KMS-11 (cell line): ENCODE results near the gene FBLIM1.

Source experiments
- H2AFZ ChIP-seq: fragments of 200-600 bp; sonication (generic); 2 replicates; pipeline ENCODE4 v1.6.1; 2016; ENCODE audit warnings: antibody characterized with exemption, mixed run types, low read depth
- H3K27ac ChIP-seq: fragments of 200-600 bp; sonication (generic); 2 replicates; pipeline ENCODE4 v1.6.1; 2016; ENCODE audit warnings: mild to moderate bottlenecking, mixed run types
- H3K27me3 ChIP-seq: fragments of 200-600 bp; sonication (generic); 2 replicates; pipeline ENCODE4 v1.6.1; 2017; ENCODE audit warnings: mild to moderate bottlenecking, low read depth, mixed run types, moderate library complexity; ENCODE audit not compliant: insufficient read depth
- H3K36me3 ChIP-seq: fragments of 200-600 bp; sonication (generic); 2 replicates; pipeline ENCODE4 v1.6.1; 2017; ENCODE audit warnings: mild to moderate bottlenecking, mixed run types; ENCODE audit not compliant: insufficient read depth
- H3K4me1 ChIP-seq: fragments of 200-600 bp; sonication (generic); 2 replicates; pipeline ENCODE4 v1.6.1; 2016; ENCODE audit warnings: mild to moderate bottlenecking, low read depth, mixed run types; ENCODE audit not compliant: poor library complexity, severe bottlenecking
- H3K4me2 ChIP-seq: fragments of 200-600 bp; sonication (generic); 2 replicates; pipeline ENCODE4 v1.7.0; 2016; ENCODE audit warnings: mild to moderate bottlenecking, mixed run types
- H3K4me3 ChIP-seq: fragments of 200-600 bp; sonication (generic); IDR thresholded peaks from 2 replicates; pipeline ENCODE4 v1.6.1; 2017; ENCODE audit warnings: low read depth, low read length, mixed read lengths; ENCODE audit not compliant: insufficient read depth
- H3K79me2 ChIP-seq: fragments of 200-600 bp; sonication (generic); 2 replicates; pipeline ENCODE4 v1.6.1; 2016; ENCODE audit warnings: low read depth, mixed run types; ENCODE audit not compliant: insufficient read depth
- H3K9ac ChIP-seq: fragments of 200-600 bp; sonication (generic); 2 replicates; pipeline ENCODE4 v1.6.1; 2016; ENCODE audit warnings: mild to moderate bottlenecking, mixed run types
- H4K20me1 ChIP-seq: fragments of 200-600 bp; sonication (generic); 2 replicates; pipeline ENCODE4 v1.6.1; 2016; ENCODE audit warnings: mild to moderate bottlenecking, mixed run types; ENCODE audit not compliant: insufficient read depth
- TF ChIP-seq, protein P1 (sequence below): fragments of 200-600 bp; sonication (generic); conservative IDR thresholded peaks from 2 replicates; pipeline ENCODE4 v1.6.1; 2017; ENCODE audit warnings: low read depth, mild to moderate bottlenecking, antibody characterized with exemption, low read length, moderate library complexity, mixed read lengths

The FBLIM1 gene

DNA sequence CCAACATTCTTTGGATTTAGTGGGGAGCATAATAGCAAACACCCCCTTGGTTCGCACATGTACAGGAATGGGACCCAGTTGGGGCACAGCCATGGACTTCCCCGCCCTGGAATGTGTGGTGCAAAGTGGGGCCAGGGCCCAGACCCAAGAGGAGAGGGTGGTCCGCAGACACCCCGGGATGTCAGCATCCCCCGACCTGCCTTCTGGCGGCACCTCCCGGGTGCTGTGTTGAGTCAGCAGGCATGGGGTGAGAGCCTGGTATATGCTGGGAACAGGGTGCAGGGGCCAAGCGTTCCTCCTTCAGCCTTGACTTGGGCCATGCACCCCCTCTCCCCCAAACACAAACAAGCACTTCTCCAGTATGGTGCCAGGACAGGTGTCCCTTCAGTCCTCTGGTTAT, 27.1 kb downstream of the FBLIM1 start:
- Histone ChIP-seq H3K4me1 (peaks cover 2% of the 10 kb centered on the region), H3K36me3 (no peaks in the 10 kb centered on the region), H3K27me3 (no peaks in the 10 kb centered on the region), H2AFZ (no peak overlapping the region), H3K4me3 (no peak overlapping the region), H3K79me2 (no peaks in the 10 kb centered on the region), H4K20me1 (no peaks in the 10 kb centered on the region), H3K27ac (no peak overlapping the region), H3K4me2 (no peak overlapping the region), H3K9ac (no peak overlapping the region)
- TF ChIP-seq, protein P1, sequence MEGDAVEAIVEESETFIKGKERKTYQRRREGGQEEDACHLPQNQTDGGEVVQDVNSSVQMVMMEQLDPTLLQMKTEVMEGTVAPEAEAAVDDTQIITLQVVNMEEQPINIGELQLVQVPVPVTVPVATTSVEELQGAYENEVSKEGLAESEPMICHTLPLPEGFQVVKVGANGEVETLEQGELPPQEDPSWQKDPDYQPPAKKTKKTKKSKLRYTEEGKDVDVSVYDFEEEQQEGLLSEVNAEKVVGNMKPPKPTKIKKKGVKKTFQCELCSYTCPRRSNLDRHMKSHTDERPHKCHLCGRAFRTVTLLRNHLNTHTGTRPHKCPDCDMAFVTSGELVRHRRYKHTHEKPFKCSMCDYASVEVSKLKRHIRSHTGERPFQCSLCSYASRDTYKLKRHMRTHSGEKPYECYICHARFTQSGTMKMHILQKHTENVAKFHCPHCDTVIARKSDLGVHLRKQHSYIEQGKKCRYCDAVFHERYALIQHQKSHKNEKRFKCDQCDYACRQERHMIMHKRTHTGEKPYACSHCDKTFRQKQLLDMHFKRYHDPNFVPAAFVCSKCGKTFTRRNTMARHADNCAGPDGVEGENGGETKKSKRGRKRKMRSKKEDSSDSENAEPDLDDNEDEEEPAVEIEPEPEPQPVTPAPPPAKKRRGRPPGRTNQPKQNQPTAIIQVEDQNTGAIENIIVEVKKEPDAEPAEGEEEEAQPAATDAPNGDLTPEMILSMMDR, result no peak

DNA sequence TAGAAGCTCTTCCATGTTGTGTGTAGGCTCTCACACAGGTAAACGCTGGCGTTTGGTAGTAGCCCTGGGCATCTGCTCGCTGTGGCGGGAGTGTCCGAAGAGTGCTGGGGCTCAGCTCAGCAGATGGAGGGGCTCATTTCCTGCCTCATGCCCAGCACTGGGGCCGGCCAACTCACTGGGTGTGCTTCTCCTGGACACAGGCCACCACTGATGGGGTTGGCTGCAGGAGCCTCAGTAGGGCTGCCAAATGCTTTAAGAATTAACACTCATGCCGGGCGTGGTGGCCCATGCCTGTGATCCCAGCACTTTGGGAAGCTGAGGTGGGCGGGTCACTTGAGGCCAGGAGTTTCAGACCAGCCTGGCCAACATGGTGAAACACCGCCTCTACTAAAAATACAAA, 28.0 kb downstream of the FBLIM1 start:
- TF ChIP-seq, protein P1, result no peak
- H3K36me3 ChIP-seq, result no peaks in the 10 kb centered on the region
- no peak overlapping the region for H2AFZ ChIP-seq
- no peak overlapping the region for H3K9ac ChIP-seq
- no peaks in the 10 kb centered on the region for H3K79me2 ChIP-seq
- no peak overlapping the region for H3K4me2 ChIP-seq
- H3K4me1 ChIP-seq, result no peaks in the 10 kb centered on the region
- no peaks in the 10 kb centered on the region for H3K27me3 ChIP-seq
- no peak overlapping the region for H3K4me3 ChIP-seq
- no peaks in the 10 kb centered on the region for H4K20me1 ChIP-seq
- no peak overlapping the region for H3K27ac ChIP-seq

- H3K4me1 ChIP-seq, result no peaks in the 10 kb centered on the region
- H3K4me3 ChIP-seq, result no peak overlapping the region
- H3K9ac ChIP-seq, result no peak overlapping the region
- no peaks in the 10 kb centered on the region for H3K79me2 ChIP-seq
- H3K36me3 ChIP-seq, result no peaks in the 10 kb centered on the region
- TF ChIP-seq, protein P1, result no peak
- no peak overlapping the region for H3K27ac ChIP-seq
- H3K4me2 ChIP-seq, result no peak overlapping the region
- H2AFZ ChIP-seq, result no peak overlapping the region
- H4K20me1 ChIP-seq, result no peaks in the 10 kb centered on the region
- no peaks in the 10 kb centered on the region for H3K27me3 ChIP-seq
These were observed 30.2 kb downstream of the FBLIM1 start for GRCh38 chr1:15788624-15789301.

- Histone ChIP-seq H3K9ac (no peak overlapping the region), H3K4me3 (no peak overlapping the region), H3K27me3 (no peaks in the 10 kb centered on the region), H2AFZ (no peak overlapping the region), H4K20me1 (no peaks in the 10 kb centered on the region), H3K27ac (no peak overlapping the region), H3K36me3 (no peaks in the 10 kb centered on the region), H3K4me2 (no peak overlapping the region), H3K79me2 (no peaks in the 10 kb centered on the region), H3K4me1 (peaks cover 6% of the 10 kb centered on the region)
- TF ChIP-seq, protein P1, result no peak
These were observed 37.5 kb downstream of the FBLIM1 start for GRCh38 chr1:15796086-15796462.
